ENCODE data around the gene ARL4D. TPM values are rescaled to one million over a fixed set of nuclear protein-coding genes. Genes with fewer than 3 reads are reported as not detected.

ARL4D gene
- total and polyA plus RNA-seq, 2 experiments from 2014 or later: 23.0 to 49.4 TPM

GRCh38 chr17:43439041-43439440 lies 40.2 kb downstream of the ARL4D start:
- H3K9me3 ChIP-seq (ENCODE audit: low read depth): no peaks in the 10 kb centered on the region
- no peak overlapping the region for H3K4me3 ChIP-seq
- peaks cover 17% of the 10 kb centered on the region for H3F3A ChIP-seq (ENCODE audit: insufficient read depth)
- H3K9ac ChIP-seq: no peak overlapping the region
- TF ChIP-seq EZH2 (IDR thresholded peaks at IDR 0.05; ENCODE audit: insufficient read depth, poor library complexity, severe bottlenecking): no peak
- no peak for TF ChIP-seq EZH2phosphoT487 (IDR thresholded peaks at IDR 0.05; ENCODE audit: insufficient read depth, low read depth)
- no peaks in the 10 kb centered on the region for H3K36me3 ChIP-seq (ENCODE audit: low read depth)
- H4K20me1 ChIP-seq (ENCODE audit: insufficient read depth): no peaks in the 10 kb centered on the region
- in situ Hi-C loops (cut with MboI): no loop called here
- no peaks in the 10 kb centered on the region for H3K27me3 ChIP-seq (replicated peaks; ENCODE audit: insufficient read depth)
- H3K4me1 ChIP-seq (ENCODE audit: insufficient read depth): peaks cover 19% of the 10 kb centered on the region
- WGBS, 2 experiments (ENCODE audit: low coverage in 1 of 2, low lambda C conversion rate in 2 of 2, missing lambda C conversion rate in 2 of 2): 70 to 83% methylated on average over 1 of the region's 1 CpG
- H3K79me2 ChIP-seq (ENCODE audit: insufficient read depth): no peaks in the 10 kb centered on the region
- H3K9me2 ChIP-seq (ENCODE audit: insufficient read depth): no peaks in the 10 kb centered on the region
- H3K27ac ChIP-seq: no peak overlapping the region
- no peak for DNase-seq
- no peak overlapping the region for H2AFZ ChIP-seq
- H3K4me2 ChIP-seq (ENCODE audit: unreplicated experiment): no peak overlapping the region

GRCh38 chr17:43442711-43443110 lies 43.9 kb downstream of the ARL4D start:
- TF ChIP-seq EZH2phosphoT487 (IDR thresholded peaks at IDR 0.05; ENCODE audit: insufficient read depth, low read depth) (no peak), EZH2 (IDR thresholded peaks at IDR 0.05; ENCODE audit: insufficient read depth, poor library complexity, severe bottlenecking) (no peak)
- H3K36me3 ChIP-seq (ENCODE audit: low read depth): no peaks in the 10 kb centered on the region
- H3F3A ChIP-seq (ENCODE audit: insufficient read depth): peaks cover 17% of the 10 kb centered on the region
- peaks cover 13% of the 10 kb centered on the region for H3K4me1 ChIP-seq (ENCODE audit: insufficient read depth)
- H3K9ac ChIP-seq: no peak overlapping the region
- H3K27me3 ChIP-seq (replicated peaks; ENCODE audit: insufficient read depth): no peaks in the 10 kb centered on the region
- in situ Hi-C loops (cut with MboI): no loop called here
- no peak overlapping the region for H3K4me2 ChIP-seq (ENCODE audit: unreplicated experiment)
- H3K79me2 ChIP-seq (ENCODE audit: insufficient read depth): no peaks in the 10 kb centered on the region
- H3K9me3 ChIP-seq (ENCODE audit: low read depth): no peaks in the 10 kb centered on the region
- WGBS, 2 experiments (ENCODE audit: low coverage in 1 of 2, low lambda C conversion rate in 2 of 2, missing lambda C conversion rate in 2 of 2): 4 to 6% methylated on average over 2 of the region's 2 CpGs
- H4K20me1 ChIP-seq (ENCODE audit: insufficient read depth): no peaks in the 10 kb centered on the region
- peak overlapping the region; percentile 38 for H3K27ac ChIP-seq
- no peak overlapping the region for H2AFZ ChIP-seq
- no peak overlapping the region for H3K4me3 ChIP-seq
- no peaks in the 10 kb centered on the region for H3K9me2 ChIP-seq (ENCODE audit: insufficient read depth)
- DNase-seq: peak; percentile 86

GRCh38 chr17:43443381-43443780 lies 44.6 kb downstream of the ARL4D start:
- Histone ChIP-seq H3K36me3 (ENCODE audit: low read depth) (no peaks in the 10 kb centered on the region), H2AFZ (no peak overlapping the region), H3K4me1 (ENCODE audit: insufficient read depth) (peaks cover 13% of the 10 kb centered on the region), H3K79me2 (ENCODE audit: insufficient read depth) (no peaks in the 10 kb centered on the region), H3K9ac (no peak overlapping the region), H4K20me1 (ENCODE audit: insufficient read depth) (no peaks in the 10 kb centered on the region), H3K27ac (no peak overlapping the region), H3K4me2 (ENCODE audit: unreplicated experiment) (no peak overlapping the region), H3K9me2 (ENCODE audit: insufficient read depth) (no peaks in the 10 kb centered on the region), H3F3A (ENCODE audit: insufficient read depth) (peaks cover 17% of the 10 kb centered on the region), H3K27me3 (replicated peaks; ENCODE audit: insufficient read depth) (no peaks in the 10 kb centered on the region), H3K9me3 (ENCODE audit: low read depth) (no peaks in the 10 kb centered on the region), H3K4me3 (no peak overlapping the region)
- WGBS, 2 experiments (ENCODE audit: low coverage in 1 of 2, low lambda C conversion rate in 2 of 2, missing lambda C conversion rate in 2 of 2): 78 to 84% methylated on average over 3 of the region's 3 CpGs
- TF ChIP-seq EZH2 (IDR thresholded peaks at IDR 0.05; ENCODE audit: insufficient read depth, poor library complexity, severe bottlenecking): no peak
- TF ChIP-seq EZH2phosphoT487 (IDR thresholded peaks at IDR 0.05; ENCODE audit: insufficient read depth, low read depth): no peak
- DNase-seq: no peak
- in situ Hi-C loops (cut with MboI): no loop called here

- Histone ChIP-seq H3K27ac (no peak overlapping the region), H3K4me1 (ENCODE audit: insufficient read depth) (peaks cover 13% of the 10 kb centered on the region), H3K9ac (no peak overlapping the region), H3K79me2 (ENCODE audit: insufficient read depth) (no peaks in the 10 kb centered on the region), H3F3A (ENCODE audit: insufficient read depth) (peaks cover 17% of the 10 kb centered on the region), H2AFZ (0 out of 2 replicates have a peak overlapping the region, but pooled peaks have one; percentile 35), H3K36me3 (ENCODE audit: low read depth) (no peaks in the 10 kb centered on the region), H3K4me2 (ENCODE audit: unreplicated experiment) (no peak overlapping the region), H3K27me3 (replicated peaks; ENCODE audit: insufficient read depth) (no peaks in the 10 kb centered on the region), H3K4me3 (no peak overlapping the region), H4K20me1 (ENCODE audit: insufficient read depth) (no peaks in the 10 kb centered on the region), H3K9me3 (ENCODE audit: low read depth) (no peaks in the 10 kb centered on the region), H3K9me2 (ENCODE audit: insufficient read depth) (no peaks in the 10 kb centered on the region)
- TF ChIP-seq EZH2 (IDR thresholded peaks at IDR 0.05; ENCODE audit: insufficient read depth, poor library complexity, severe bottlenecking): no peak
- TF ChIP-seq EZH2phosphoT487 (IDR thresholded peaks at IDR 0.05; ENCODE audit: insufficient read depth, low read depth): no peak
- WGBS, 2 experiments (ENCODE audit: low coverage in 1 of 2, low lambda C conversion rate in 2 of 2, missing lambda C conversion rate in 2 of 2): 75 to 76% methylated on average over 8 of the region's 8 CpGs
- no peak for DNase-seq
- in situ Hi-C loops (cut with MboI): no loop called here
These were observed 45.6 kb downstream of the ARL4D start for GRCh38 chr17:43444223-43445008.
